Activated gamma-delta T cell (primary cell): ENCODE data around the gene UBASH3A.
A peak's percentile ranks its signal among the peaks of the same experiment; 100 is the strongest.

Experiments
- DNase-seq: peaks from one replicate; lab custom pipeline; 2025; lab: John Stamatoyannopoulos, UW

Gene UBASH3A

GRCh38 chr21:42451941-42452340 is 48.2 kb downstream of the UBASH3A start:
- no peak for DNase-seq

GRCh38 chr21:42452401-42453223 is 48.9 kb downstream of the UBASH3A start:
- DNase-seq: no peak

- DNase-seq: no peak
Observed at GRCh38 chr21:42453224-42453985, 49.7 kb downstream of the UBASH3A start.

- DNase-seq: no peak
Observed at GRCh38 chr21:42453986-42454570, 50.4 kb downstream of the UBASH3A start.

GRCh38 chr21:42454786-42455185 is 51.1 kb downstream of the UBASH3A start:
- no peak for DNase-seq

GRCh38 chr21:42455196-42455595 is 51.5 kb downstream of the UBASH3A start:
- no peak for DNase-seq

GRCh38 chr21:42455754-42456440 is 52.2 kb downstream of the UBASH3A start:
- DNase-seq: no peak

- DNase-seq: no peak
Observed at GRCh38 chr21:42456457-42456856, 52.8 kb downstream of the UBASH3A start.

- DNase-seq: no peak
Observed at GRCh38 chr21:42459082-42459460, 55.4 kb downstream of the UBASH3A start.

GRCh38 chr21:42459546-42460215 is 56.0 kb downstream of the UBASH3A start:
- no peak for DNase-seq

- DNase-seq: no peak
Observed at GRCh38 chr21:42460391-42461184, 56.9 kb downstream of the UBASH3A start.

GRCh38 chr21:42461185-42461520 is 57.5 kb downstream of the UBASH3A start:
- DNase-seq: no peak

GRCh38 chr21:42461881-42462877 is 58.5 kb downstream of the UBASH3A start:
- DNase-seq: no peak

- peak; percentile 42 for DNase-seq
Observed at GRCh38 chr21:42463861-42464515, 60.3 kb downstream of the UBASH3A start.

GRCh38 chr21:42465008-42465802 is 61.5 kb downstream of the UBASH3A start:
- DNase-seq: no peak

- DNase-seq: no peak
Observed at GRCh38 chr21:42465803-42466127, 62.1 kb downstream of the UBASH3A start.

- DNase-seq: no peak
Observed at GRCh38 chr21:42466700-42467099, 63.0 kb downstream of the UBASH3A start.
